Effector CD4-positive, alpha-beta T cell (primary cell): ENCODE measurements around the gene POLE.

ENCODE experiments used
- DNase-seq: peaks from one replicate; pipeline ENCODE4 v3.0.0-alpha.2; 2020
- total RNA-seq: gene quantifications from one replicate; lab custom pipeline; 2026; lab: John Stamatoyannopoulos, UW

The POLE gene, protein sequence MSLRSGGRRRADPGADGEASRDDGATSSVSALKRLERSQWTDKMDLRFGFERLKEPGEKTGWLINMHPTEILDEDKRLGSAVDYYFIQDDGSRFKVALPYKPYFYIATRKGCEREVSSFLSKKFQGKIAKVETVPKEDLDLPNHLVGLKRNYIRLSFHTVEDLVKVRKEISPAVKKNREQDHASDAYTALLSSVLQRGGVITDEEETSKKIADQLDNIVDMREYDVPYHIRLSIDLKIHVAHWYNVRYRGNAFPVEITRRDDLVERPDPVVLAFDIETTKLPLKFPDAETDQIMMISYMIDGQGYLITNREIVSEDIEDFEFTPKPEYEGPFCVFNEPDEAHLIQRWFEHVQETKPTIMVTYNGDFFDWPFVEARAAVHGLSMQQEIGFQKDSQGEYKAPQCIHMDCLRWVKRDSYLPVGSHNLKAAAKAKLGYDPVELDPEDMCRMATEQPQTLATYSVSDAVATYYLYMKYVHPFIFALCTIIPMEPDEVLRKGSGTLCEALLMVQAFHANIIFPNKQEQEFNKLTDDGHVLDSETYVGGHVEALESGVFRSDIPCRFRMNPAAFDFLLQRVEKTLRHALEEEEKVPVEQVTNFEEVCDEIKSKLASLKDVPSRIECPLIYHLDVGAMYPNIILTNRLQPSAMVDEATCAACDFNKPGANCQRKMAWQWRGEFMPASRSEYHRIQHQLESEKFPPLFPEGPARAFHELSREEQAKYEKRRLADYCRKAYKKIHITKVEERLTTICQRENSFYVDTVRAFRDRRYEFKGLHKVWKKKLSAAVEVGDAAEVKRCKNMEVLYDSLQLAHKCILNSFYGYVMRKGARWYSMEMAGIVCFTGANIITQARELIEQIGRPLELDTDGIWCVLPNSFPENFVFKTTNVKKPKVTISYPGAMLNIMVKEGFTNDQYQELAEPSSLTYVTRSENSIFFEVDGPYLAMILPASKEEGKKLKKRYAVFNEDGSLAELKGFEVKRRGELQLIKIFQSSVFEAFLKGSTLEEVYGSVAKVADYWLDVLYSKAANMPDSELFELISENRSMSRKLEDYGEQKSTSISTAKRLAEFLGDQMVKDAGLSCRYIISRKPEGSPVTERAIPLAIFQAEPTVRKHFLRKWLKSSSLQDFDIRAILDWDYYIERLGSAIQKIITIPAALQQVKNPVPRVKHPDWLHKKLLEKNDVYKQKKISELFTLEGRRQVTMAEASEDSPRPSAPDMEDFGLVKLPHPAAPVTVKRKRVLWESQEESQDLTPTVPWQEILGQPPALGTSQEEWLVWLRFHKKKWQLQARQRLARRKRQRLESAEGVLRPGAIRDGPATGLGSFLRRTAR (N-terminal part only)
- 87.2 reads per million, percentile 80 among the genes with 10 or more reads in this experiment for total RNA-seq

DNA sequence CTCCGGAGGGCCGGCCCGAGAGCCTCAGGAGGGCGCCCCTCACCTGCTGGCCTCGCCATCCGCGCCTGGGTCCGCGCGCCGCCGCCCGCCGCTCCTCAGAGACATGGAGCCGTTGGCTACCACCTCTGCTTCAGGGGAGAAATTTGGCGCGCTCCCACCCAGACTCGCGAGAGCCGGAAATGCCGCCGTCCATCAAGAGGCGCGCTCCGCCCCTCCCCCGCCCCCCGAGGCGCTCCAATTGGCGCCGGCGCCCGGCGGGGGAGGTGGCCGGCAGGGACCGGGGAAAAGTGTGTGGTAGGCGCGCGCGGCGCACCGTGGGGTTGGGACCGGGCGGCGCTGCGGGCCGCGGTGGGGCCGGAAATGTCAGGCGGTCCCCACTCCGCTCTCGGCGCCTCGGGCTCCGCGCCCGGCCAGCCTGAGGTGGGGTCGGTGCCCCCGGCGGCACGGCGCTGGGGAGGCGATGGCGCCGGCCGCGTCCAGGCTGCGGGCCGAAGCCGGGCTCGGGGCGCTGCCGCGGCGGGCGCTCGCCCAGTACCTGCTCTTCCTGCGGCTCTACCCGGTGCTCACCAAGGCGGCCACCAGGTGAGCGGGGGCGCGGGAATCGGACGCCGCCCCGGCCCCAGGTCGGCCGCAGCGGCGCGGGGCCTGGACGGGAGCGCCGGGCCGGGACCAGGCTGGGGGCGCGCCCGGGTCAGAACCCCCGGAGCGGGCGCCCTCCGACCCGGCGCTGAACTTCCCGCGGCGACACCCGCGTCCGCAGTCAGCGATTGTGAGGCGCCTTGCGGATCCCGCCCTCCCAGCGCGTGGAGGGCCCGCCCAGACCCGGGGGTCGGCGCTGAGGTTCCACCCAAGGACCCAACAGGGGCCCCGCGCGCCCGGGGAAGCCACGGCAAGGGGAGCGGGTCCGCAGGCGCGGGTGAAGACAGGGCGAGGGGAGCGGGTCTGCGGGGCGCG is at the start of gene POLE, which contains the start of gene PXMP2:
POLE (minus strand) TSS at position 132 of the 954 bp plus-strand sequence; CDS start at position 105, 27 bp downstream.
PXMP2 (plus strand) TSS at position 377 of the 954 bp plus-strand sequence; CDS start at position 461, 84 bp downstream.
- peak; percentile 92 for DNase-seq

DNA sequence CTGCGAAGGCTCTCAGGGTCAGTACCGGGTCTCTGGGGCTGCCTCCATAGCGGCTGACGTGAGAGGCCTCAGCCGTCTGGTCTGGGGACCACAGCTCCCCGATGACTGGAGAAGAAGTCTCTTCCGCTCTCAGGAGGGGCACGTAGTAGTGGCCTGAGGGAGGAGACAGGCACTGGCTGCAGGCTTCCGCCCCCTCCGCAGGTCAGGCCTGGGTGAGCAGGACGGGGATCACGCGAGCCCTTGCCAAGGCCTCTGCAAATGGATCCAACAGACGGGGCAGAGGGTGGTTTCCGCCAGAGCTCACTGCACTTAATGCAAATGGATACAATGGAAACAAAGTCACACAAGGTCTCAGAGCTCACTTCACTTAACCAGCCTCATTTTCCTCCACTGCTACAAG is 49.8 kb upstream of the POLE start:
- DNase-seq = no peak

DNA sequence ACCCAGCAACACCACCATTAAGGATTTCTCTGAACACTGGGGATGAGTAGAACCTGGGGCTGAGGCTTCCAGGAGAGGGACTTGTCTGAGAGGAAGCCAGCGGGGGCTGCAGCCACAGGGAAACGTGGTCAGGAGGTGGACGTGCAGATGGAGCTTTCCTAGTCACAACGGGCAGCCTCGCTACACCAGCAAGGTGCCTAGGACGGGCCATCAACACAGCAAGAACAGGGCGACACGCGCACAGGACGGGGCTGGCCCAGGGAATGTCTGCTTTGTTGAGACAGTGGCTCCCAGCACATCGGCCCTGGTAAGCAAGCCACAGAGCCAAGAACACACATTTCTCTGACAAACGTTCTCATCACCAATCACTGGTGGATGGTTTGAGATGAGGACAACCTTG is 49.2 kb upstream of the POLE start:
- no peak for DNase-seq

DNA sequence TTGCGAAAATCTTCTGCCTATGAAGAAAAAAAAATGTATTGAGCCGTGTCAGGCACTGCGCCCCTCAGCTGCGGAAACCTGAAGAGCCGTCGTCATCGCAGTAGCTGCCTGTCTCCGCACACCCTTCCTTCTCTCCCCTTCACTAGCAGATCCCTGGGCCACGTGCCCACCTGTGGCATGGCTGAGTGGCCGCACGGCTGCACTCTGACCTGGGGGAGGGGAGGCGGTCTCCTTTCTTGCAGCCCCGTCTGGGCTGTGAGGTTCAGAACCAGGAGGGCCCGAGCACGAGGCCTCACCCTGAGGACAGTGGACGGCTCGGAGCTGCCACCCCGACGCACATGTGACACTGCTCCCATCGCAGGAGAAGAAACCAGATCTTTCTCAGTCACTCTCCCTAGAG is 48.4 kb upstream of the POLE start:
- no peak for DNase-seq

DNA sequence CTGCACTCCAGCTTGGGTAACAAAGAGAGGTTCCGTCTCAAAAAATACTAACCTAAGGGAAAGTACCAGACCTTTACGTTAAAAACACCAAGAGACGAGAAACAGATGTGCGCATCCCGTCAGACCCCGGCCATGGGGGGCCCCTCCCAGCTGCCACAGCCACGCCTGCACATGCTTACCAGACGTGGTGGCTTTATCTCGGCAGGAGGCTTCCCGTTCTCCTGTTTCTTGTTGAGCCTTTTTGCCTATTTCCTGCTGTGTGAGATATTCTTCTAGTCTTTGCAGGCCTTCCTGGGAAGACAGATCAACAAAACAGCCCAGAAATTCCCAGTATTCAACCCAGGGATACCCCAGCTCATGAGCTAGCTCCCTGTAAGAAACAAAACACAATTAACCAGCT is 47.1 kb upstream of the POLE start:
- DNase-seq = no peak

DNA sequence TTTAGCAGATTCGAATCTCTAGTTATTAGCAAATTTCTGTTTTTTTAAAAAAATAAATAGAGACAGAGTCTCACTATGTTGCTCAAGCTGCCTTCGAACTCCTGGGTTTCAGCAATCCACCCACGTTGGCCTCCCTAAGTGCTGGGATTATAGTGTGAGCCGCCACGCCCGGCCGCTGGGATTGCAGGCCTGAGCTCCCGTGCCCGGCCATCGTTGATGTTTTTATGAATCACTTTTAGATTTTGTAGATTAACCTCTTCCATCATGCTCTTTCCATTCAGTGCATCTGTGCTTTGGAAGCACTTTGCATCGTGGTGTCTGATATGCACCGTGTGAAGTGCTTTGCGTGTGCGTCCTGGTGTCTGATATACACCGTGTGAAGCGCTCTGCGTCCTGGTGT is 44.4 kb upstream of the POLE start:
- no peak for DNase-seq

DNA sequence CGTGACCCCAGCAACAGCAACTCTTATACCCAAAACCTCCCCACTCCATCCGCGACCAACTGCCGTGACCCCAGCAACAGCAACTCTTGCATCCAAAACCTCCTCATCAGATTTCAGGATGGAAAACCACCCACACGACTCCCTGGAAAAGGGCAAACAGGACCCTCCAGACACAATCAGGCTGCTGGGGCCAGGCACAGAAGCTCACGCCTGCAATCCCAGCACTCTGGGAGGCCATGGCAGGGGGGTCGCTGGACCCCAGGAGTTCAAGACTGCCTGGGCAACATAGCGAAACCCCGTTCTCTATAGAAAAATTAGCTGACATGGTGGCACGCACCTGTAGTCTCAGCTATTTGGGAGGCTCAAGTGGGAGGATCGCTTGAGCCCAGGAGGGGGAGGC is 43.2 kb upstream of the POLE start:
- DNase-seq = no peak

DNA sequence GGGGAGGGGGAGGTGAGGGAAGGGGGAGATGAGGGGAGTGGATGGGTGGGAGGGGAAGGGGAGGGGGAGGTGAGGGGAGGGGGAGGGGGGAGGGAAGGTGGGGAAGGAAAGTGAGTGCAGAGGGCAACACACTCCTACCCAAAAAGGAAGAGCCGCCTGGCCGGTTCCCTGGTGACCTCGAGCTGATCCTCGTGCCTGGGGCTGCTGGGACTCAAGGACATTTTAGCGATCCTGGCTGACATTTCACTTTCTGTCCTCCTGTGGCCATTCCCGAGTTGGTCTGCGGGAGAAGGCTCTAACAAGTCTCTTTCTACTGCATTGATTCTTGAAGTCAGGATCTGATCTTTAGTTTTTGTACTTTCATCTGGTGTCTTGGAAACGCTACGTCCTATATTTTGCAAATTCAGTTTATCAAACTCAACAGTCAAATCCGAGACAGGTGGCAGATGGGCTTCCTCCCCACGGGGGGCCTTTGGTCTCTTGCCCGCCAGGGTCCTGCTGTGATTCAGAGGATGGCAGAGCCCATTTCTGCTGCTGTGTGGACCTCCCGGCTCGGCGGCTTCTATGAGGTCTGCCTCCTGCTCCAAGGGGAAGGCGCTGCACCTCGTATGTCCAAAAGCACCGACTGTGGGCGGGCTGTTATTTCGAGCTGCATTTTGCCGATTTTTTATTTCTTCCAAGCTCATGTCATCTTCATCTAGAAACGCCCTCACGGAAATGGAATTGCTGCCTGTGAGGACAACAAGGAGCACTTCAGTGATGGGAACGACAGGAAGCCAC is 42.6 kb upstream of the POLE start:
- DNase-seq = no peak

DNA sequence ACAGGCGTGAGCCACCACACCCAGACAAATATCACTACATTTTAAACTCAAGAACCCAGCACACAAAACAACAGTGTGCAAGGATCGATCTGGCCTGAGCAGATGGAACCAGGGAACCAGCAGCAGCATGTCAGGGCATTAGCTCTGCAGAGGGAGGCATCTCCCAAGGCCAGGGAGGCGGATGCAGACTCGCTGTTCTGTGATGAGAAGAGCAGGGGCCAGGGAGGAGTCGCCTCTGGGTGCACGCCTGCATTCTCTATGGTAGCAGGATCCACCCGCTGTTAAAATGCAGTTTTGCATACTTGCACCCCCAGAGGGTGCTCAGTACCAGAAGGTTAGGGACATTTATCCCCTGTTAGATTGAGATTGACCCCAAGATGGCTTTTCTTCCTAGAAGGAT is 41.4 kb upstream of the POLE start:
- DNase-seq = no peak

DNA sequence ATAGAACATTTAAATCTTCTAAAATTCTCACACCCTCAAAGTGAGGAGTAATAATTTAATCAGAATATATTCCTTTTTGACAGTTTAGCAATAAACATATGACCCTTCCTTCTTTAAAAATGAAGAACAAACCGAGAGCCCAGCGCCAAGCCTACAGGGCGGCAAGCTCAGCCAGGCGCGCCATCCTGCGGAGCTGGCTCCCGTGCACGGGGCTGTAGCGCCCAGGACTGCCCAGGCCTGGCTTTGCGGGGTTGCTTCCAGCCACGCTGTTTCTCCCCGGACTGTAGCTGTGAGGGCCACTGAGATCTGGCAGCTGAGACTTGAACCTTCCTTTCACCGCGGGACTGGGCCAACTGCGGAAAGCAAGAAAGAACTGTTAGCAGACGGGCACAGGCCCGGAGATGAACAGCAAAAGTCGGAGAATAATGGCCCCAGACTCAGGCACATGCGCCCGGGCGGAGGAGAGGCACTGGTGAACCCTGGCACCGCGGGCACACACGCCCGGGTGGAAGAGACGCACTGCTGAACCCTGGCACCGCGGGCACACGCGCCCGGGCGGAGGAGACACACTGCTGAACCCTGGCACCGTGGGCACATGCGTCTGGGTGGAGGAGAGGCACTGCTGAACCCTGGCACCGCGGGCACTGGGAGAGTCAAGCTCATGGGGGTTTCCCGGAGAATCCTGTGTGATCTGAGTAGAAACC is 40.1 kb upstream of the POLE start:
- no peak for DNase-seq

DNA sequence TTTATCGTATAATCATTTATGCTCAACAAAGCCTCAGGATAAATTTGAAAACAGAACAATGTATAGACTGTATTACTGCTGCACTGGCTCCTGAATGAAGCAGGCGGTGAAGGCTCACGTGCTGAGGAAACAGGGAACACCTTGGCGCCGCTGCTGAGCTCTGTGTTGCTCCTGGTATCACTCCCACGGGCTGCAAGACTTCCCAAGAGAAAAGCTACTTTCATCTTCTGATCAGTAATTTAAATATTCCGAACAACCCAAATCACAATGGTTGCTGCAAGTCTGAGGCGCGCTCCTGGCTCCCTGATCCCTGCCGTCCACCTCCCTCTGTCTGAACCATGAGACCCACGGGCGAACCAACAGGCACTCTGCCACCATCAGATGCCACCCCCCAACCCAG is 39.2 kb upstream of the POLE start:
- DNase-seq = no peak

DNA sequence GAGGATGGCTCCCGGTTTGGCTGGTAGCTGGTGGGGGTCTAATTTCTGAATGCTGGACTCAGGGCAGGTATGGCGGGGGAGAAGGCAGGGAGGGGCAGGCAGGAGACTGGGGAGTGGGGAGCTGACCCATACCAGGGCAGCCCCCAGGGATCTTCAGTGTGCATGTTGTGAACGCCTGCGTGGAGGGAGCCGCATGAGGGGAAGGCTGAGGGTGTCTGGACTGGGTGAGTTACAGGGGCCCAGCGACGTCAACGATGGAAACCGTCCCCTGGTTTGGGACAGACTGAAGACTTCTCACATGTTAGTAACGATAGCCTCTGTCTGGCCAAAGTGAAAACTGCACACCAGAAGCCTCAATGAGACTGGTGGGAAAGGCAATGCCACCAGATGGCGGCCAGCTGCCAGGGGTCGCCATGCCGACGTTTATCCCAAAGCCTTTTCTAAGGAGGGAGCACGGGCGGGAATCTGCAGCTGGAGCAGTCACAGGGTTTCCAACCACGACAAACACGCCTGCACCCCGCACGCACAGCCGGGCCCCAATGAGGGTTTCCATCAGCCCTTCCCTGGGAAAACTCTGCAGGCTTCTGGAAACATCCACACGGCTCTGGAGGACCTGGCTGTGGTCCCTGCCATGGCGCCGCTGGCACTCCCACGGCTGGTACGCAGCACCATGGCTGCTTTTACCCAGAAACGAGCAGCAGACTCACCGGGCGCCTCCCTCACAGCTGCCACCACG is 37.5 kb upstream of the POLE start:
- no peak for DNase-seq

DNA sequence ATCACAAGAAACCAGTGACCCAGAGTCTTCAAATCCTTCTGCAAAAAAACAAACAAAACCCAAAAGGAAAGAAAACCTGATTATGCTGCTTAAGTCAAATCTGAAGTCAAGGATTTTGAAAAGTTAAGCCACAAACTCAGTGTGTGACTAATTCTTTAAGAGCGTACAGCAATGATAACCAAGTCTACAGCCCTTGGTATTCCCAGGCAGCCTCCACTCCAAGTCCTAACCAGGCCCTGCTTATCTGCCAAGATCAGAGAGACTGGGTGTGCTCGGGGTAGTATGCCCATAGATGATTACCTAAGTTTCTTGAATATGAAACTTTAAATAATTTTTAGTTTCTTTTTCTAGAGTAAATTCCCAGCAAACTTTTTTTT is 36.6 kb upstream of the POLE start:
- DNase-seq = no peak

DNA sequence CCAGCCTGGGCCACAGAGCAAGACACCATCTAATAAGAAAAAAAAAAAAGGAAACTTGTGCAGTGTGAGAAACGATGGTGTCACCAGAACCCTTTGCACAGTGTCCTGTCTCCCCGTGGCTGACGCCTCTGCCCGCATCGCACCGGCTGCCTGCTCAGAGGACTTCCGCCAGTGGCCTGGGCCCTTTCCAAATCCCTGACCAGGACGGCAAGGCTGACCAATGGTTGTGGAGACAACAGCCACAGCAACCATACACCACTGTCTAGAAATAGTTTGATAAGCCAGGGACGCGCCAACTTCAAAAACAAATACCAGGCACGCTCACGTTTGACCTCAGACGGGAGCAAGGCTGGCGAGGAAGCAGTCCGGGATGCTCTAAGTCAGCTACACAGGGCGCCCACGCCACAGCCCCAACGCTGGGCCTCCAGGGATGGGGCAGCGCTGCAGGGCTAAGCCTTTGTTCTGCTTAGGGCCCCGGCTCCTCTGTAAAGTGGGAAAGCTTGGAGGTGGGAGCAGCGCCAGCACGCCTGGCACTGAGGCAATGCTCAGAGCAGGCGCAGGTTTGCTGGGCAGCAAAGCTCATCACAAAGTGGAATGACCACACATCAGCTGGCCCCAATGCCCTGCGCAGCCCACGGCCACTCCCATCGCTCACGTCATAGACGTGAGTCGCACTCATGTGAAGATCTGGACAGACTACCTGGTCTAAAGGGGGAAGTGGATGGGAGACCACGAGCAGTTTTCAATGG is 36.0 kb upstream of the POLE start:
- DNase-seq = no peak

DNA sequence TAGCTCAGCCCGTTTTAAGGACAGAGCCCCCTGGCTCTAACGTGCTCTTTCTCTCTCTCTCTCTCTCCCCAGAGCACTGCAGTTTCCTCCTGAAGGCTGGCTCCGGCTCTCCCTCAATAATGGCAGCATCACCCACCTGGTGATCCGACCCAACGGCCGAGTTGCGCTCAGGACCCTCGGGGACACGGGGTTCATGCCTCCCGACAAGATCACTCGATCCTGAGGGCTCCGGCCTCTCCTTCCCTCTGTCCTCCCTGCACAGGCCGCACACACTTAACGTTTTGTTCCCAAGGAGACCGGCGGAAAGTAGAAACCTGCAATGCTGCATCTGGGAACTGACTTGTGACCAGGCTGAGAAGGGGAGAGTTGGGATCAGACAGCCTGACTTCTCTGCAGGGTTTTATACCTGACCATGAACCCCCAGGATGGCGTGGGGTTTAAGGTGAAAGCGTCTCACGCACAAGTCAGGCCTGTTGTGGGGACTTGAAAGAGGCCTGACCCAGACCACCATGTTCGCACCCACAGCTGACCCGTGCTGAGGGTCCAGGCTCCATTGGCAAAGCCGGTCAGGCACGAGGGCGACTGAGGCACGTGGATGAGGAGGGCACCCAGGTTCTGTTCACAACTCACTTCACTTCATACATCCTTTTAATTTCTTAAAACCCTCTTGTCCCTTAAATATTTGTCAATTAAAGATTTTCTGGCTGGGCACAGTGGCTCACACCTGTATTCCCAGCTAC is 33.6 kb upstream of the POLE start:
- no peak for DNase-seq

DNA sequence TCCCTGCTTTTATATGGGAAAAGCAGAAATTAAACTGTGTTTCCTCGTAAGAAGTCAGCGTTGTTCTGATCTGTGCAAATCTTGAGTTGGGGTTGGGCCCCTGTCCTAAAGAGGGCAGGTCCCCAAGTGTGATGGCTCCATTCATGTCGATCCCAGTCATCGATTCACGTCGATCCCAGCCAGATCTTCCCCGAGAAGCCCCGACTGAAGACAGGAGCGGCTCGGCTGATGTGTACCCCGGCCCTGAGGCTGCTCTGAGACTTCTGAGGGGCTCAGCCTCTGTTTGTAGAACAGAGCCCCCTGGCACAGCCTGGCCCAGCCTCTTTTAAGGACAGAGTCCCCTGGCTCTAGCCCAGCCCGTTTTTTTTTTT is 32.8 kb upstream of the POLE start:
- no peak for DNase-seq

DNA sequence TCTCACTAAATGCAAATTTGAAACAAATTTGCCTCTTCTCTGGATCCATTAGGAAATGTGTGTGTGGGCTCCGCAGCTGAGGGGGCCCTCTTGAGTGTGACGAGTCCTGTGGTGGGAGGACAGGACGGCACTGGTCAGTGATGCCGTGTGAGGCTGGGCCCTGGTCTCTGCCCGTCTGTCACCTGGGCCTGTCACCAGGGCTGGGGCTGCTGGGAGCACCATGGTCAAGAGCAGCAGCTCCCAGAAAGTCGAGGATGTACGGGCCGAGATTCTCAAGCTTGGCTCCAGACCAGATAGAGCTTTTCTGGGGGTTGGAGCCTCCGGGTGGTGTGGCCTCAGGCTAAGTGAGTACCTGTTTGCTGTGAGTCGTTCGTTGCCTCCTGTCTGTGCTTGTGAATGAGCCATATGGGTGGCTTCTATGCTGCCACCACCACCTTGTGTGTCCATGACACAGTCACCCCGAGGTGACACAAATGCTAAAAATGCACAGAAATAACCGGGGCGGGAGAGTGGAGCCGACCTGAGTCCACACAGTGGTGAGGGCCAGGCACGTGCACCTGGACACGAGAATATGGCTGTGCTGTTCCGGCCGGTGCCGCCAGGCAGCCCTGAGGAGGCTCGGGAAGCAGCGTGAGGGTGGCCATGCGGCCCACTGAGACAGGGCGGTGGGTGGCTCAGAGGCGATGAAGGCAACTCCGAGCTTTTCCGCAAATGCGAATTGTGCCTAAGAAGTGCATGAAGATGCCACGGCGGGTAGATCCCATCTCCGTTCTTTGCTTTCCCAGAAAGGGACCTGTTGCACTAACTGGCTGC is 32.2 kb upstream of the POLE start:
- no peak for DNase-seq
